Keratinocyte (primary cell): ENCODE results near the gene RAB44.

Experiments used
- EZH2 ChIP-seq: IDR thresholded peaks from one replicate; pipeline ENCODE4 v1.6.1; 2012; ENCODE audit warnings: inconsistent platforms, mild to moderate bottlenecking, low read length, moderate library complexity
- TF ChIP-seq, protein P1 (sequence below), 3 experiments: IDR thresholded peaks in 1 of 3; conservative IDR thresholded peaks in 1 of 3; optimal IDR thresholded peaks in 1 of 3; 2 replicates in 2 of 3; 3 replicates in 1 of 3; pipeline versions ENCODE3 to v1.5.1; 2011; ENCODE audit warnings: low read length in 3 of 3, mild to moderate bottlenecking in 3 of 3, moderate library complexity in 2 of 3, control low read depth in 1 of 3, inconsistent platforms in 1 of 3; ENCODE audit not compliant: insufficient read depth in 2 of 3; ENCODE audit errors: extremely low read depth in 1 of 3

DNA sequence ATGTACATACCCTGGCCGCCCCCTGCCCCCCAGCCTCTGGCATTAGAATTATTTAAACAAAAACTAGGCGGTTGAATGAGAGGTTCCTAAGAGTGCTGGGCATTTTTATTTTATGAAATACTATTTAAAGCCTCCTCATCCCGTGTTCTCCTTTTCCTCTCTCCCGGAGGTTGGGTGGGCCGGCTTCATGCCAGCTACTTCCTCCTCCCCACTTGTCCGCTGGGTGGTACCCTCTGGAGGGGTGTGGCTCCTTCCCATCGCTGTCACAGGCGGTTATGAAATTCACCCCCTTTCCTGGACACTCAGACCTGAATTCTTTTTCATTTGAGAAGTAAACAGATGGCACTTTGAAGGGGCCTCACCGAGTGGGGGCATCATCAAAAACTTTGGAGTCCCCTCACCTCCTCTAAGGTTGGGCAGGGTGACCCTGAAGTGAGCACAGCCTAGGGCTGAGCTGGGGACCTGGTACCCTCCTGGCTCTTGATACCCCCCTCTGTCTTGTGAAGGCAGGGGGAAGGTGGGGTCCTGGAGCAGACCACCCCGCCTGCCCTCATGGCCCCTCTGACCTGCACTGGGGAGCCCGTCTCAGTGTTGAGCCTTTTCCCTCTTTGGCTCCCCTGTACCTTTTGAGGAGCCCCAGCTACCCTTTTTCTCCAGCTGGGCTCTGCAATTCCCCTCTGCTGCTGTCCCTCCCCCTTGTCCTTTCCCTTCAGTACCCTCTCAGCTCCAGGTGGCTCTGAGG is 11.5 kb upstream of the RAB44 start:
- TF ChIP-seq, protein P1, sequence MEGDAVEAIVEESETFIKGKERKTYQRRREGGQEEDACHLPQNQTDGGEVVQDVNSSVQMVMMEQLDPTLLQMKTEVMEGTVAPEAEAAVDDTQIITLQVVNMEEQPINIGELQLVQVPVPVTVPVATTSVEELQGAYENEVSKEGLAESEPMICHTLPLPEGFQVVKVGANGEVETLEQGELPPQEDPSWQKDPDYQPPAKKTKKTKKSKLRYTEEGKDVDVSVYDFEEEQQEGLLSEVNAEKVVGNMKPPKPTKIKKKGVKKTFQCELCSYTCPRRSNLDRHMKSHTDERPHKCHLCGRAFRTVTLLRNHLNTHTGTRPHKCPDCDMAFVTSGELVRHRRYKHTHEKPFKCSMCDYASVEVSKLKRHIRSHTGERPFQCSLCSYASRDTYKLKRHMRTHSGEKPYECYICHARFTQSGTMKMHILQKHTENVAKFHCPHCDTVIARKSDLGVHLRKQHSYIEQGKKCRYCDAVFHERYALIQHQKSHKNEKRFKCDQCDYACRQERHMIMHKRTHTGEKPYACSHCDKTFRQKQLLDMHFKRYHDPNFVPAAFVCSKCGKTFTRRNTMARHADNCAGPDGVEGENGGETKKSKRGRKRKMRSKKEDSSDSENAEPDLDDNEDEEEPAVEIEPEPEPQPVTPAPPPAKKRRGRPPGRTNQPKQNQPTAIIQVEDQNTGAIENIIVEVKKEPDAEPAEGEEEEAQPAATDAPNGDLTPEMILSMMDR (optimal IDR thresholded peaks at IDR 0.05 in 1 of 3, IDR thresholded peaks at IDR 0.05 in 1 of 3, conservative IDR thresholded peaks at IDR 0.05 in 1 of 3; ENCODE audit: extremely low read depth in 1 of 3, insufficient read depth in 2 of 3, low read length in 3 of 3): no peak
- no peak for TF ChIP-seq EZH2
